Activated T-helper 2 cell treated with anti-CD3 and anti-CD28 coated beads, Interferon-gamma antibody, Interleukin-2, Interleukin-4, amounts not matched to agents 10 μg/mL and 5 μg/mL and 100 μg/mL, durations not matched to agents 14 hours and 24 hours and 36 hours (primary cell): ENCODE measurements around the gene EBP. TPM values are rescaled to one million over a fixed set of nuclear protein-coding genes. Genes with fewer than 3 reads are reported as not detected.

ENCODE experiments used
- DNase-seq: peaks from one replicate; pipeline ENCODE4 v3.0.0; 2021; ENCODE audit warnings: low spot score
- H3K27ac Mint-ChIP-seq: one replicate; pipeline ENCODE4 v1.8.0; 2021; ENCODE audit warnings: mixed read lengths
- H3K27me3 Mint-ChIP-seq: one replicate; pipeline ENCODE4 v1.8.0; 2021; ENCODE audit warnings: low read depth, mixed read lengths
- H3K36me3 Mint-ChIP-seq: one replicate; pipeline ENCODE4 v1.8.0; 2021; ENCODE audit warnings: low read depth, mixed read lengths
- H3K4me1 Mint-ChIP-seq: one replicate; pipeline ENCODE4 v1.8.0; 2021; ENCODE audit warnings: low read depth, mixed read lengths
- H3K4me3 Mint-ChIP-seq: one replicate; pipeline ENCODE4 v1.8.0; 2021; ENCODE audit warnings: low read depth, mild to moderate bottlenecking, moderate library complexity, mixed read lengths
- H3K9me3 Mint-ChIP-seq: one replicate; pipeline ENCODE4 v1.8.0; 2021; ENCODE audit warnings: mixed read lengths
- intact Hi-C: fragments of 100-400 bp; cut with micrococcal nuclease; formaldehyde crosslinking; loops from one replicate; pipeline ENCODE4 v1.15.1; 2023
- total RNA-seq: library from RNA; stranded (reverse); gene quantifications from 2 replicates; pipeline ENCODE4 v1.2.3, GENCODE V29; 2022

EBP gene
- total RNA-seq, 1 donor from 2014 or later, result 209 TPM

DNA sequence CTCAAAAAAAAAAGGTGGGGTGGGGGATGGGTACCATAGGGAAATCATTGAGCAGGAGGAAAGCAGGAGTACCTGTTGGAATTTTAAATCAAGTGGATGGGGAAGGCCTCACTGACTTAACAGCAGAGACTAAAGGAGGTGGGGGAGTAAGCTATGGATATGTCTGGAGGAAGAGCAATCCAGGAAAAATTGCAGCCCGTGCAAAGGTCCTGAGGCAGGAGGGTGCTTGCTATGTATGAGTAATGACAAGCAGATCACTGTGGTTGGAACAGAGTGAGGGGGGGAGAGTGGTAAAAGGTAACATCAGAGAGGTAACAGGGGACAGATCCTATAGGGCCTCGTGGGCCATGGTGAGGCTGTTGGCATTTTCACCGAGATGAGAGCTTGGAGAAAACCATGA, 41.5 kb upstream of the EBP start:
- no peak for DNase-seq
- Mint-ChIP-seq H3K27me3 (no peaks in the 10 kb centered on the region), H3K27ac (peak overlapping the region; percentile 56), H3K9me3 (no peaks in the 10 kb centered on the region), H3K4me1 (peaks cover 25% of the 10 kb centered on the region), H3K4me3 (no peak overlapping the region), H3K36me3 (peaks cover 54% of the 10 kb centered on the region)
- intact Hi-C loops, result no loop called here

GRCh38 chrX:48480583-48480982, 41.0 kb upstream of the EBP start:
- Mint-ChIP-seq H3K4me3 (no peak overlapping the region), H3K27me3 (no peaks in the 10 kb centered on the region), H3K36me3 (peaks cover 54% of the 10 kb centered on the region), H3K27ac (peak overlapping the region; percentile 56), H3K9me3 (no peaks in the 10 kb centered on the region), H3K4me1 (peaks cover 24% of the 10 kb centered on the region)
- no peak for DNase-seq
- intact Hi-C loops, result no loop called here

- no peaks in the 10 kb centered on the region for H3K9me3 Mint-ChIP-seq
- intact Hi-C loops, result no loop called here
- DNase-seq, result no peak
- no peak overlapping the region for H3K4me3 Mint-ChIP-seq
- H3K36me3 Mint-ChIP-seq, result peaks cover 48% of the 10 kb centered on the region
- H3K4me1 Mint-ChIP-seq, result peaks cover 14% of the 10 kb centered on the region
- H3K27ac Mint-ChIP-seq, result no peak overlapping the region
- no peaks in the 10 kb centered on the region for H3K27me3 Mint-ChIP-seq
These were observed 39.1 kb upstream of the EBP start for GRCh38 chrX:48482526-48482925.

DNA sequence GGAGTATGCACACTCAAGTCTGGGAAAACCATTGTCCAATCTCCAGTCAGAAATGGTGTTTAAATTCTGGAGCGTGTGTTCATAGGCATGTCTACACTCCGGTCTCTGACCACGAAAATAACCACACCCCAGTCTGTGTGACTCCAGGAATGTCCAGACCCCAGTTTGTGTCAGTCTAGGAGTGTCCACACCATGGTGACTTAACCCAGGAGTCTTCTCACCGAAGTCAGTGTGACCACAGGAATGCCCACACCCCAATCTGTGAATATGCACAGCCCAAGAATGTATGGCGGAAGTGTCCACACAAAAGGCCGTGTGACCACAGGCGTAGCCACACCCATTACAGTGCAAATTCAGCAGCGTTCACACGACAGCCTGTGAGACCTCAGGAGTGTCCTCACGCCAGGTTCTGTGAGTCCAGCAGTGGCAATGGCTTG, 34.2 kb upstream of the EBP start:
- Mint-ChIP-seq H3K27me3 (no peaks in the 10 kb centered on the region), H3K9me3 (no peaks in the 10 kb centered on the region), H3K36me3 (peaks cover 10% of the 10 kb centered on the region), H3K27ac (no peak overlapping the region), H3K4me3 (no peak overlapping the region), H3K4me1 (no peaks in the 10 kb centered on the region)
- DNase-seq, result no peak
- intact Hi-C loops, result no loop called here

DNA sequence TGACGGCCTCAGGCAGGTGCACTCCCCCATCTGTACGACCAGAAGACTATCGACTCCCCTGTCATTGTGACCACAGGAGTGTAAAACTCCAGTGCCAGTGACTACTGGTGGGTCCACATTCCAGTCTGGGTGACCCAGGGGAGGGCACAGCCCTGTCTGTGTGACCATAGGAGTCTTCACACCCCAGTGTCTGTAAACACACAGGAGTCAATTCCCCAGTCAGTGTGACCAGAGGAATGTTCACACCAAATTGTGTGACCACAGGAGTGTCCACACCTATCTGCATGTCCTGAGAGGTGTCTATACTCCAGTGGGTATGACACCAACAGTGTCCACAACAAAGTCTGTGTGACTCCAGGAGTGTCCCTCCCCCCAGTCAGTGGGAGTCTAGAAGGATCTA, 33.6 kb upstream of the EBP start:
- Mint-ChIP-seq H3K4me1 (no peaks in the 10 kb centered on the region), H3K27ac (no peak overlapping the region), H3K27me3 (no peaks in the 10 kb centered on the region), H3K4me3 (no peak overlapping the region), H3K36me3 (peaks cover 6% of the 10 kb centered on the region), H3K9me3 (no peaks in the 10 kb centered on the region)
- intact Hi-C loops, result no loop called here
- DNase-seq, result no peak

- Mint-ChIP-seq H3K27ac (no peak overlapping the region), H3K4me1 (no peaks in the 10 kb centered on the region), H3K36me3 (peaks cover 6% of the 10 kb centered on the region), H3K9me3 (no peaks in the 10 kb centered on the region), H3K4me3 (no peak overlapping the region), H3K27me3 (no peaks in the 10 kb centered on the region)
- intact Hi-C loops, result no loop called here
- DNase-seq, result no peak
These were observed 32.3 kb upstream of the EBP start for GRCh38 chrX:48489296-48489695.

DNA sequence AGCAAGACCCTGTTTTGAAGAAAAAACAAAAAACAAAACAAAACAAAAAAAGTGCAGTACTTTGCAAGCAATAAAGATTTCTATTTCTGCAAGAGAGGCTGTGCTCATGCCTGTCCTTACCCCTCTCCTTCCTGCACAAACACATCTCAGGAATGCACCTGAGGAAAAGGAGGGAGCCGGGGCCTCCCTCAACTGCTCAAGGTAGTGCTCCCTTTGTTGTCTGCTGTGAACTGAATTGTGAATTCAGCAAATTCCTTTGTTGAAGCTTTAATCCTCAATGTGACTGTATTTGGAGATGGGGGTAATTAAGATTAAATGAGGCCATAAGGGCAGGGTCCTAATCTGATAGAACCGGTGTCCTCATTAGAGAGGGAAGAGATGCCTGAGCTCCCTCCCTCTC, 31.7 kb upstream of the EBP start:
- peaks cover 6% of the 10 kb centered on the region for H3K36me3 Mint-ChIP-seq
- DNase-seq, result no peak
- H3K9me3 Mint-ChIP-seq, result no peaks in the 10 kb centered on the region
- H3K4me3 Mint-ChIP-seq, result no peak overlapping the region
- H3K27ac Mint-ChIP-seq, result no peak overlapping the region
- H3K4me1 Mint-ChIP-seq, result no peaks in the 10 kb centered on the region
- no peaks in the 10 kb centered on the region for H3K27me3 Mint-ChIP-seq
- intact Hi-C loops, result no loop called here

GRCh38 chrX:48490661-48491060, 30.9 kb upstream of the EBP start:
- Mint-ChIP-seq H3K27ac (no peak overlapping the region), H3K4me3 (no peak overlapping the region), H3K4me1 (no peaks in the 10 kb centered on the region), H3K9me3 (no peaks in the 10 kb centered on the region), H3K27me3 (no peaks in the 10 kb centered on the region), H3K36me3 (peaks cover 6% of the 10 kb centered on the region)
- intact Hi-C loops, result no loop called here
- no peak for DNase-seq

DNA sequence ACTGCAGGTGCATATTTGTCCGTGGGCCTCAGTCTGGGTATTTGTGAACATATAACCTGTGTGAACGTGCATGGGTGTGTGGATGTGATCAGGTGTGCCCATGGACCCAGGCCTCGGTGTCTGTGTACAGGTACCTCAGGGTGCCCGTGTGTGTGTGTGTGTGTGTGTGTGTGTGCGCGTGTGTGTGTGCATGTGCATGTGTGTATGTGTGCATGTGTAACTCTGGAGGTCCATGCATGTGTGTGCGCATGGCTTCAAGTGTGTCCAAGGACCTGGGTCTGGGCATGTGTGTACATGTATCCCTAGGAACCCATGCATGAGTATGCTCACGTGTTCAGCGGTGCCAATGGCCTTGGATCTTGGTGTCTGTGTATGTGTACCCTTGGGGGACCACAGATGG, 29.8 kb upstream of the EBP start:
- Mint-ChIP-seq H3K4me3 (no peak overlapping the region), H3K27me3 (no peaks in the 10 kb centered on the region), H3K36me3 (peaks cover 4% of the 10 kb centered on the region), H3K27ac (no peak overlapping the region), H3K9me3 (no peaks in the 10 kb centered on the region), H3K4me1 (no peaks in the 10 kb centered on the region)
- DNase-seq, result no peak
- intact Hi-C loops, result no loop called here

DNA sequence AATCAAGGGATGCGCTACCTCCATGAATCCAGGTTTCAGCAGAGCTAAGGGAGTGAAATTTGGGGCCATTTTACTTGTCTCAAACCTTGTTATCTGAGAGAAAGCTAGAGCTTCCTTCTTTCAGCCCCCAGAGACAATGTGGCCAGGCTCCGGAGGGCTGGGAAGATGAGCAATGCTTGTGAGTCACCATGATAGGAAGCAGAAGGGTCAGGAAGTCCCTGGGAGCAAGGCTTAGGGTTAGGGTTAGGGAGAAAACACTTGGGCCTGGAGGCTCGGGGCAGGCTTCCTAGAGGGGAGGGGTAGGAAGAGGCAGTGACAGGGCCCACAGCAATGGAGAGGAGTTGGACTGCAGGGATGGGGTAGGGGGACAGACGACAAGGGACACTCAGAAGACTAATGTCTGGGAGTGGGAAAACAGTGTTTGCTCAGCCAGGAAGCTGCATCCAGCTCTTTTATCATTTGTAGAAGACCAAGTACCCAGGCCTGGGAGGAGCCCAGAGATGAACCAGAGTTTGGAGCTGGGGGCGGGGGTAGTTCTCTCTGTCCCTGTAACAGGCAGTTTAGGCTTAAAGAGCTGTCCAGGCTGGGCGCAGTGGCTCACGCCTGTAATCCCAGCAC, 29.2 kb upstream of the EBP start:
- H3K4me3 Mint-ChIP-seq, result no peak overlapping the region
- H3K9me3 Mint-ChIP-seq, result no peaks in the 10 kb centered on the region
- no peaks in the 10 kb centered on the region for H3K27me3 Mint-ChIP-seq
- no peak for DNase-seq
- peaks cover under 1% of the 10 kb centered on the region for H3K36me3 Mint-ChIP-seq
- no peak overlapping the region for H3K27ac Mint-ChIP-seq
- intact Hi-C loops, result no loop called here
- no peaks in the 10 kb centered on the region for H3K4me1 Mint-ChIP-seq

GRCh38 chrX:48493890-48494364, 27.7 kb upstream of the EBP start:
- no peak overlapping the region for H3K27ac Mint-ChIP-seq
- no peaks in the 10 kb centered on the region for H3K27me3 Mint-ChIP-seq
- peaks cover 6% of the 10 kb centered on the region for H3K4me1 Mint-ChIP-seq
- no peaks in the 10 kb centered on the region for H3K9me3 Mint-ChIP-seq
- no peaks in the 10 kb centered on the region for H3K36me3 Mint-ChIP-seq
- no peak for DNase-seq
- no peak overlapping the region for H3K4me3 Mint-ChIP-seq
- intact Hi-C loops, result no loop called here

DNA sequence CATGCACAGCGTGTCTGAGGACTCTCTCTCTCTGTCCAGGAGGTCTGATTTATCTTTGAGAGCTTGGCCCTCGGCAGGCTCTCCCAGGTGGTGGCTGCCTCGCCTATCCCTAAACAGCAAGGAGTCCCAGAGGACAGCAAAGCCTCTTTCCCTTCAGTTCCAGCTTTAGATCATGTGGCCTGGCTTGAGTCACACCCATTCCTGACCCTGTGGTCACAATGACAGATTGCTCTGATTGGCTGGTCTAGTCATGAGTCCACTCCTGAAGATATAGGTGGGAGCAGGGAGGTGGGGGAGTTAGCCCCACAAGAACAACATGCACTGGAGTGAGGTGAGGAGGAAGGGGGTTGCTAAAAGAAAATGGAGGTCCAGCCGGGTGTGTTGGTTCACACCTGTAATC, 24.9 kb upstream of the EBP start:
- H3K4me3 Mint-ChIP-seq, result no peak overlapping the region
- intact Hi-C loops, result no loop called here
- H3K4me1 Mint-ChIP-seq, result peaks cover 6% of the 10 kb centered on the region
- no peak for DNase-seq
- H3K36me3 Mint-ChIP-seq, result no peaks in the 10 kb centered on the region
- H3K27ac Mint-ChIP-seq, result no peak overlapping the region
- no peaks in the 10 kb centered on the region for H3K9me3 Mint-ChIP-seq
- H3K27me3 Mint-ChIP-seq, result no peaks in the 10 kb centered on the region

GRCh38 chrX:48497871-48498270, 23.7 kb upstream of the EBP start:
- H3K36me3 Mint-ChIP-seq, result no peaks in the 10 kb centered on the region
- H3K27me3 Mint-ChIP-seq, result no peaks in the 10 kb centered on the region
- intact Hi-C loops, result no loop called here
- no peak for DNase-seq
- H3K4me1 Mint-ChIP-seq, result peaks cover 6% of the 10 kb centered on the region
- no peak overlapping the region for H3K27ac Mint-ChIP-seq
- no peak overlapping the region for H3K4me3 Mint-ChIP-seq
- H3K9me3 Mint-ChIP-seq, result no peaks in the 10 kb centered on the region

DNA sequence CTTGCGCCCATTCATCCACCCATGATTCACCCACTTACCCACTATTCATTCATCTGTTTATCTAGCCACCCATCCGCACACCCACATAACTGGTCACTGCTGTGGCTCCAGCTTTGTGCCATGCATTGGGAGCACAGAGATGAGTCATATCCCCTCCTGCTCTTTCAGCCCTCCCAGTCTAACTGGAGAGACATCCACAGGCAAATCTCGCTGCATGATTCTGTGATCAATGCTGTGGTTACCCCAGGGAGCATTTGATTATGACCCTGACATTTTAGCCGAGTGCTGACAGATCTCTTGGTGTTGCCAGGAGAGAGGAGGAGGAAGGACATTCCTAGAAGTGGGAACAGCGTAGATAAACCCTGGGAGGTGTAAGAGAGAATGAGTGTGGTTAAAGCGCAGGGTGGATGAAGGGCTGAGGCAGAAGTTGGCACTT, 23.2 kb upstream of the EBP start:
- no peak for DNase-seq
- H3K9me3 Mint-ChIP-seq, result no peaks in the 10 kb centered on the region
- no peak overlapping the region for H3K27ac Mint-ChIP-seq
- intact Hi-C loops, result no loop called here
- H3K27me3 Mint-ChIP-seq, result peaks cover 1% of the 10 kb centered on the region
- no peak overlapping the region for H3K4me3 Mint-ChIP-seq
- peaks cover 6% of the 10 kb centered on the region for H3K4me1 Mint-ChIP-seq
- no peaks in the 10 kb centered on the region for H3K36me3 Mint-ChIP-seq
